HG03175 (cell line): Measurements from ENCODE around the gene AKAP6.

Source experiments
- ATAC-seq: cut with Tn5 transposase; IDR thresholded peaks from one replicate; pipeline ENCODE4 v1.9.1; 2021; ENCODE audit warnings: mild to moderate bottlenecking, moderate library complexity; ENCODE audit not compliant: unreplicated experiment

Gene AKAP6

DNA sequence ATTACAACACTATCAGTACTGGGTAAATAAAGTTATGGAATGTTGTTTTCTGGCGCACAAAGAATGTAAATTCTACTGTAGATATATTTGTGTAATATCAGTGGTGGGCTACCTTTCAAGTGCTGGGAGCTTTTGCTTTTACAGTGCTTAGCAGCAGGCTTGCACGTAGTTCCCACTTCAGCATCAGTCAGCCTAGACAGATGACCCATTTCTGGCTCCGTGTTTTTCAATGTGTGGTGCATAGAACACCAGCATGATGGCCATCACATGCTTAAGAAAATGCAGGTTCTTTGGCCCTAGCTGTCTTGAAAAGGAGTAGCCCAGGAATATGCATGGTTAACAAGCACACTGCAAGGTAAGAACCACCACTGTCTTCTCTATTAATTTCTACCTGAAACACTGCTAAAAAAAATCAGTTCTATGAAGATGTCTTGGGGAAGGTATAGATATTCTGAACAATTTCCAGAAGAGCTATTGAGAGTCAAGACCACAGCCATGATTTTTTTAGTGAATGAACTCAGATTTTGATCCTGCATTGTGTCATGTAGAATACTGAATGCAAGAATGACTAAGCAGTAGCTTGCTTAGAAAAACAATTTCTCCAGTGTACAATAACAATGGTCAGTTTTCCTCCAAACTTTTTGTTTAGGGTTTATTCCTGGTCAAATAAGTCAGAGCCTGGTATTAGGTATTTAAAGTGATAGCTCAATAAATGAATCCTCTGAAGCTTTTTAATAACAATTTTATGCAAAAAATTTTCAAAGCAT is 195.7 kb downstream of the AKAP6 start:
- ATAC-seq, result no peak

- ATAC-seq, result no peak
These were observed 196.5 kb downstream of the AKAP6 start for GRCh38 chr14:32525591-32525990.

- no peak for ATAC-seq
These were observed 201.7 kb downstream of the AKAP6 start for GRCh38 chr14:32530800-32531199.

GRCh38 chr14:32531942-32532515 is 202.9 kb downstream of the AKAP6 start:
- no peak for ATAC-seq

DNA sequence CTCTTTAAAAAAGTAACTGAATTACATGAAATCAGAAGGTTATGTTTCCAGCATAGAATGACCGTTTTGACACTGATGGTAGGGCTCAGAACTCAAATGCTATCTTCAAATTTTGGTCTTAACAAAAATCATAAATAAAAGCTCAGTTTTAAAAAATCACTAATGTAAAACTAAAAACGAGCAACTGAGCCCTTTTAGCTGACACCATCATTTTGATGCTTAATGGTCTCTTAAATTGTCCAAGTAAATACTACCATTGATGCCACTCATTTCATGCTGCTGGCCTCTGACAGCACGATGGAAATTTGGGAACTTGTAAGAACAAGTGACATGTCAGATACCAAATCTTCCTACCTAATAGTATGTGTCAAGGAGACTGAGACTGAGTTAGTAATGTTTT is 205.0 kb downstream of the AKAP6 start:
- ATAC-seq, result no peak

GRCh38 chr14:32536175-32536574 is 207.1 kb downstream of the AKAP6 start:
- no peak for ATAC-seq

- ATAC-seq, result no peak
These were observed 208.1 kb downstream of the AKAP6 start for GRCh38 chr14:32537166-32537565.

- ATAC-seq, result no peak
These were observed 213.4 kb downstream of the AKAP6 start for GRCh38 chr14:32542507-32542906.

DNA sequence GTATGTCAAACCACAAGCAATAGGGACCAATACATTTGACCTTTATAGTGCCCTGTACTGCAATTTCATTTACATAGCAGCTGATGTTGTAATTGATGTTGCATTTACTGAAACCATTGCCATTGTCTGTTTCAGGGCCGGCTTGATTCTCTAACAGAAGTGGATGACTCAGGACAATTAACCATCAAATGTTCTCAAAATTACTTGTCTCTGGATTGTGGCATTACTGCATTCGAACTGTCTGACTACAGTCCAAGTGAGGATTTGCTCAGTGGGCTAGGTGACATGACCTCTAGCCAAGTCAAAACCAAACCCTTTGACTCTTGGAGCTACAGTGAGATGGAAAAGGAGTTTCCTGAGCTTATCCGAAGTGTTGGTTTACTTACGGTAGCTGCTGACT is 216.0 kb downstream of the AKAP6 start:
- no peak for ATAC-seq

GRCh38 chr14:32545506-32546210 is 216.6 kb downstream of the AKAP6 start:
- ATAC-seq, result no peak

- no peak for ATAC-seq
These were observed 217.1 kb downstream of the AKAP6 start for GRCh38 chr14:32546246-32546645.

- ATAC-seq, result no peak
These were observed 223.7 kb downstream of the AKAP6 start for GRCh38 chr14:32552766-32553165.

DNA sequence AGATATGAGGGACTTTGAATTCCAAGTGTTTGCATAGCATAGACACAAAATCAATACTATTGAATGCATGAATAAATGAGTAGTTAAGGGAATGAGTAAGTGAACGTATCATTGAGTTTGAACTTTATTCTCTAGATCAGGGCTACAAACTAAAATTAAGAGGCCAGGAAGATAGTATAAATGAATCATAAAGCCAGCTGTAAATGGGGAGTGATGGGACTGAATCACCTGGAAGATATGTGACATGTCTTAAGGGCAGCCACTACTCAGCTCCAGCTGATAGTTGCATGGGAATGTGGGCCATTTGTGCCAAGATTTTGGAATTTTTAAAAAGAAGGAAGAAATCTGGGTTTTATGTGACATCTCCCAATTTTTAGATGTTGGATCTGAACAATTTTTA is 229.9 kb downstream of the AKAP6 start:
- no peak for ATAC-seq

DNA sequence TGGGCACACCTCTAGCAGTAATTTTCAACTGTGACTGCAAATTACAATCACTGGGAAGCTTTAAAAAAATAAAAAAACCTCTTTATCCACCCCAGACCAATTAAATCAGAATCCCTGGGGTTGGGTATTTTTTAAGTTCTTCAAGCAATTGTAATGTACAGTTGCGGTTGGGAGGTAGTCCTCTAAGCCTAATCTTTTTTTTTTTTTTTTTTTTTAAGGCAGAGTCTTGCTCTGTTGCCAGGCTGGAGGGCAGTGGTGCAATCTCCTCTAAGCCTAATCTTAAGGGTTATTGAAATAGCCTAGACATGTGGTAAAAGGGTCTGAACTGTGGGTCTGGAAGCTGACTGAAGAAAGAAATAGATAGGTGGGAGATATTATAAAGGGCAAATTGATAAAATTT is 230.5 kb downstream of the AKAP6 start:
- ATAC-seq, result no peak

DNA sequence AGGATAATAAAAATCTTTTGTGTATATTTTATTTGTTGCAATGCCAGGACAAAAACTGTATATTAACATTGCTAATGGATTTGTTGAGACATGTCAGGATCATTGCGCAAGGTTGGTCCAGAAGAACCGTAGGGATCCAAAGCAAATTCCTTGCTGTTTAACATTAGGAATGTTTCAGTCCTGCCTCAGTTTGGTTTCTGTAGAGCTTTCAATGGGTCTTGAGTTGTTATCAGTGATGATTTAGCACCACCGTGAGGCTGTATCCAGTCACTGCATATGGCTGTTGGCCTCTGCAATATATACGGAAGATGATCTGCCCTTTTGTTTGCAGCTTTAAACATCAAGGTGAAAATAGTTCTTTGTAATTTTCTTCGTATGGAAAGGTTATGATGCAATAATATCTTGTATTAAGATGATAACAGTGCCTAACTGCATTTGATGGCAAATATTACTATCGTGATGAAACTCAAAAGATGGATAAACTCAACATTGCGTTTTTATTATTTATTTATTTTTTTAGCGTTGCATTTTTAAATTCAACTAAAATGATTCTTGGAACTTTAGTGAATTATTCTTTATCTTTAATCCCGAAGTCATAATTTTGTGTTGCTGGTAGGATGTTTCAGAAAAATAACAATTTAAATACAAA is 231.2 kb downstream of the AKAP6 start:
- ATAC-seq, result peak; percentile 70

- no peak for ATAC-seq
These were observed 232.4 kb downstream of the AKAP6 start for GRCh38 chr14:32561520-32561919.

- ATAC-seq, result no peak
These were observed 235.5 kb downstream of the AKAP6 start for GRCh38 chr14:32564596-32564995.

DNA sequence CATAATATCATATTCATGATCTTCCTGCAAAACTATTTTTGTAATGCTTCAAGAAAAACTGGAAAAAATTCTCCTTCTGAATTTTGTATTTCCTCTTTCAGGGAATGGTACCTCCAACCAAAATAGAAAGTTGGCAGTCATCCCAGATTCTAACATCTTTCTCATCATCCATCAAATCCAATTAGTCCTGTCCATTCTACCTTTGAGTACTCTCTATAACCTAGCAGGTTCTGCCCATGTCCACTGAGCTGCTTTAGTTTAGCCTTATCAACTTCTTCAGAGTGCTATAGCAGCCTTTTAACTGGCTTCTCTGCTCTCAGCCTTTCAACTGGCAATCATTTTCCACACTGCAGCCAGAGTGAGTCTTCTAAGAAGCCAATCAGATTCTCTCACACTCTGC is 236.2 kb downstream of the AKAP6 start:
- no peak for ATAC-seq

- no peak for ATAC-seq
These were observed 238.7 kb downstream of the AKAP6 start for GRCh38 chr14:32567543-32568384.

DNA sequence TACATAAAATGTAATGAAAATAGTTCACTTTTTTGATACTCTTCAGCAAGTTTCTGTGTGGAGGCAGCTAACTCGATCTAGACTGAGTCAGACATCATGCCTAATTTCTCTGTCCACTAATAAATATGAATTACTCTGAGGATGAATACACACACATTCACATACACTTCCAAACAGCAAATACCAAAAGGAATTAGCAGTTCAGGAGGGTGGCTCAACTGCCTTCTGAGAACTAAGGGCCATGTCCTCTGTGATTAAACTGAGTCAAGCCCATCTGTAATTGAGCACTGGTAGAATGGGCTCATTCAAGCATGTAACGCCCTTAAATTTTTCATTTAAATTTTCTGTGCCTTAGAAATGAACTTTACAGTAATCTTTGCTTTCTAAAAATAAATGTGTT is 242.5 kb downstream of the AKAP6 start:
- no peak for ATAC-seq
